Measurements from ENCODE around the gene SKP2.

- TF ChIP-seq CTCF (IDR thresholded peaks at IDR 0.05) (no peak), POLR2A (IDR thresholded peaks at IDR 0.05) (no peak), POLR2AphosphoS5 (IDR thresholded peaks at IDR 0.05) (no peak), EP300 (IDR thresholded peaks at IDR 0.05) (no peak)
Measured at GRCh38 chr5:36136581-36136980, 15.3 kb upstream of the SKP2 start.
